Measurements from ENCODE around the gene TNFRSF21. TPM values are rescaled to one million over a fixed set of nuclear protein-coding genes. Genes with fewer than 3 reads are reported as not detected.

TNFRSF21 gene
- total RNA-seq, 1 donor from 2014 or later = 74.2 TPM

DNA sequence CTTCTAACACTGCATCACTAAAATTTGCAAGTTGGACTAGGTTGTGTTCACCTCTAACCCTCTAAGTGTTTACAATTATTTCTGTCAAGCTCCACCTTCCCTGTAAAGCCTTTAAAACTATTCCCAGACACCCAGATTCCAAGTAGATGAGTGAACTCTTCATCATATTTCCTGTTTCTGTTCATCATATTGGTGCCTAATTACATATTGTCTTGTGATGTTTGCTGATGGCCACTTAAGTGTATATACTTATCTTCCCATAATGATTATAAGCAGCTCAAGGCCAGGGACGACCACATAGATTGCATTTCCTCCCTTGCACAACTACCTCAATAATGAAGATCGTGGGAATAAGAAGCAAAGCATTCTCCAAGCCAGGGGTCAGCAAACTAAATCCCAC lies 16.8 kb downstream of the TNFRSF21 start:
- no peak overlapping the region for H3K4me3 Mint-ChIP-seq
- H3K27me3 Mint-ChIP-seq = no peaks in the 10 kb centered on the region
- DNase-seq (ENCODE audit: extremely low spot score, unreplicated experiment) = no peak
- H3K27ac Mint-ChIP-seq = no peak overlapping the region
- H3K9me3 Mint-ChIP-seq = peaks cover 6% of the 10 kb centered on the region
- H3K4me1 Mint-ChIP-seq (ENCODE audit: unreplicated experiment) = peaks cover 30% of the 10 kb centered on the region
- H3K36me3 Mint-ChIP-seq = peaks cover 21% of the 10 kb centered on the region
- TF ChIP-seq, protein P1, sequence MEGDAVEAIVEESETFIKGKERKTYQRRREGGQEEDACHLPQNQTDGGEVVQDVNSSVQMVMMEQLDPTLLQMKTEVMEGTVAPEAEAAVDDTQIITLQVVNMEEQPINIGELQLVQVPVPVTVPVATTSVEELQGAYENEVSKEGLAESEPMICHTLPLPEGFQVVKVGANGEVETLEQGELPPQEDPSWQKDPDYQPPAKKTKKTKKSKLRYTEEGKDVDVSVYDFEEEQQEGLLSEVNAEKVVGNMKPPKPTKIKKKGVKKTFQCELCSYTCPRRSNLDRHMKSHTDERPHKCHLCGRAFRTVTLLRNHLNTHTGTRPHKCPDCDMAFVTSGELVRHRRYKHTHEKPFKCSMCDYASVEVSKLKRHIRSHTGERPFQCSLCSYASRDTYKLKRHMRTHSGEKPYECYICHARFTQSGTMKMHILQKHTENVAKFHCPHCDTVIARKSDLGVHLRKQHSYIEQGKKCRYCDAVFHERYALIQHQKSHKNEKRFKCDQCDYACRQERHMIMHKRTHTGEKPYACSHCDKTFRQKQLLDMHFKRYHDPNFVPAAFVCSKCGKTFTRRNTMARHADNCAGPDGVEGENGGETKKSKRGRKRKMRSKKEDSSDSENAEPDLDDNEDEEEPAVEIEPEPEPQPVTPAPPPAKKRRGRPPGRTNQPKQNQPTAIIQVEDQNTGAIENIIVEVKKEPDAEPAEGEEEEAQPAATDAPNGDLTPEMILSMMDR (conservative IDR thresholded peaks at IDR 0.05) = no peak

DNA sequence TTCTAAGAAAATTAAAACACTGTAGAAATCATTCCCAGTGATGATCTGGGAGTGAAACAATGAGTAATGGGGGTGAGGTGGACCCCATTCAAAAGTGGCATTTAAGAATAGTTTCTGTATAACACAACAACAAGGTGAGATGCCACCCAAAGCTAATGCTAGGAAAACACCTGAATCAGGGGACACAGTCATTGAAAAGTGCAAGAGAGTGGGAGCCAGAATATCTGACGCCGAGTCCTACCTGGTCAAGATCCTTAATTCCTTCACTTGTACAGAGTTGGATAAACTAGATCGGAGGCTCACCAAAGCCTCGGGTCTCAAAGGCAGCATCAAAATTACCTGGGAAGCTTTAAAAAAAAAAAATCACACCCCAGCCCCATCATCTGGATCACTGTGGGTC lies 17.7 kb downstream of the TNFRSF21 start:
- Mint-ChIP-seq H3K36me3 (peaks cover 17% of the 10 kb centered on the region), H3K27ac (no peak overlapping the region), H3K27me3 (no peaks in the 10 kb centered on the region), H3K9me3 (peaks cover 6% of the 10 kb centered on the region), H3K4me1 (ENCODE audit: unreplicated experiment) (peaks cover 30% of the 10 kb centered on the region), H3K4me3 (no peak overlapping the region)
- DNase-seq (ENCODE audit: extremely low spot score, unreplicated experiment) = no peak
- TF ChIP-seq, protein P1 (conservative IDR thresholded peaks at IDR 0.05) = no peak

DNA sequence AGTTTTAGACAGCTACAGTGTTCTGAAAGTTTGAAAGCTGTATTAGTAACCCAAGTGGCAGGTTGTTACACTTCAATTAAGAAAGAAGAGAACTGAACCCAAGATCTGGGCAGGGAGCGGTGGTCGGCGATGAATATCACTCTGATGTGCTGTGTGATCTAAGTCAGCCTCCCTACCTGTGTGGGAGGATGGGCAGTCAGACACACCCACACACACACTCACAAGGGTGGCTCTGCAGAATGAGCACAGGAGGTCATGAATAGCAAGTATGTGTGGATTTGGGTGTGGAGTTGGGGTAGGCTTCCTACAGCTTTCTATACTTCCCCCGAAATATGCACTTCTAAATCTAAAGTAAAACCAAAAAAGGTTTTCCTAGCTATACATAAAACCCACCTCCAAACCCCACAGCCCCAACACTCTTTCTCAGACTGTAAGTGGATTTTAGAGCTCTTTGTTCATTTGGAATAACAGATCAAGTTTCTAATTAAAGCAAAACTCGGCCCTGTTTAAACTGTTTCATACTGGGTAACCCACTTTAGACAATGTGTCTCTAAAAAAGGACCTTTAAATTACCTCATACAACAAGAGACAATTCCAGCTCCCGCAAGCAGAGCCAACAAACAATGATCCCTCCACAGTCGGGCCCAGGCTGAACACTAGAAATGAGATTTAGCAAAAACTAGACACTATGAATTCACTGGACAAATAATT lies 19.4 kb downstream of the TNFRSF21 start:
- Mint-ChIP-seq H3K36me3 (peaks cover 28% of the 10 kb centered on the region), H3K4me3 (no peak overlapping the region), H3K4me1 (ENCODE audit: unreplicated experiment) (peaks cover 30% of the 10 kb centered on the region), H3K27me3 (no peaks in the 10 kb centered on the region), H3K27ac (no peak overlapping the region), H3K9me3 (peaks cover 6% of the 10 kb centered on the region)
- TF ChIP-seq, protein P1 (conservative IDR thresholded peaks at IDR 0.05) = no peak
- no peak for DNase-seq (ENCODE audit: extremely low spot score, unreplicated experiment)

DNA sequence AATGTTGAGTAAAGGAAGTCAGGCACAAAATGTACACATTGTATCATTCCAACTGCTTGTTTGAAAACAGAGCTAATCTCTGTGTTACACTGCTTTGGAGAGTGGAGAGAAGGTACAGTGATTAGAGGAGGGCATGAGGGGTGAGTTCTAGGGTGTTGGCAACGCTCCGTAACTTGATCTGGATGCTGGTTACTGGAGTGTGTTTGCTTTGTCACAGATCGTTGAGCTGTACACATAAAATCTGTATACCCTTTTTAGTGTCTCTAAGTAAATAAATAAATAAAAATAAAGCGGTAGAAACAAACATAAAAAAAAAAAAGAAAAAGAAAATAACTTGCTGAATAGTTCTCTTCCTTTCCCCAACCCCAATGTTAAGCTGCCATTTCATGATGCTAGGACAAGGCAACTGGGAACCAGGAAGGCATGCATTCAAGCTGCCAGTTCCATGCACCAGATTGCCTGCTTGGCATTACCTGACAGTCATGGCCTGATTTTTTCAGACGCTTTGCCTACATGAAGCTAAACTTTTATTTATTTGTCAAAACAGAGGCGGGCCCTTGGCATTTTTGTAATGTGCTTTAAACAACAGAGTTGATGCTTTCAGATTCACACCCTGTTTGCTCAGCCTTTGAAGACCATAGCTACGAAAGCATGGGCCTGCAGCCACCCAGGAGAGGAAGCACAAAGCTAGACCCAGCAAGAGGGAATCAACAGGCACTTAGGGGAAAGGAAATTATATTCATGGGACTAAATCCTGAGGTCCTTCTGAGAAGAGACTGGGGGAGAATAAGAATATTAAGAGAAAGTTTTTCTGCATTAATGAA lies 21.2 kb downstream of the TNFRSF21 start:
- DNase-seq (ENCODE audit: extremely low spot score, unreplicated experiment) = no peak
- Mint-ChIP-seq H3K4me1 (ENCODE audit: unreplicated experiment) (peaks cover 27% of the 10 kb centered on the region), H3K36me3 (peaks cover 40% of the 10 kb centered on the region), H3K4me3 (no peak overlapping the region), H3K27ac (peak overlapping the region; percentile 32), H3K9me3 (peaks cover 6% of the 10 kb centered on the region), H3K27me3 (no peaks in the 10 kb centered on the region)
- TF ChIP-seq, protein P1 (conservative IDR thresholded peaks at IDR 0.05) = no peak

DNA sequence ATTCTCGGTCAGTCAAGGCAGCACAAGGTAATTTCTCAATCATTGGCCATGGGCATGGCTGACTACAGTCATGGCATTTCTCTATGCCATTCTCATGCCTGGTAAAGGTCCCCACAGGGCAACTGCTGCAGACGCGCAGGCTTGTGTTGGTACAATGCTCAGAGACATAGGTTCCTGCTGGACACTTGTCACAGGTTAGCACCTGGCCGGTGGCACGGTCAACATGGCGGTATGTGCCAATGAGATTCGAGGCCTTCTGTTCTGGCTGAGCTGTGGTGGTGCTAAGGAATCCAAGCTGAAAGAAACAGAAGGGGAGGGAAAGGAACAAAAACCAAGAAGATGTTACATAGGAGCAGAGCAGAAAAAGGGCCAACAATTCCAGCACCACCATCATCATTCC lies 23.4 kb downstream of the TNFRSF21 start:
- H3K4me3 Mint-ChIP-seq = no peak overlapping the region
- peaks cover 41% of the 10 kb centered on the region for H3K36me3 Mint-ChIP-seq
- H3K4me1 Mint-ChIP-seq (ENCODE audit: unreplicated experiment) = peaks cover 27% of the 10 kb centered on the region
- no peaks in the 10 kb centered on the region for H3K27me3 Mint-ChIP-seq
- H3K27ac Mint-ChIP-seq = no peak overlapping the region
- no peaks in the 10 kb centered on the region for H3K9me3 Mint-ChIP-seq
- TF ChIP-seq, protein P1 (conservative IDR thresholded peaks at IDR 0.05) = no peak
- no peak for DNase-seq (ENCODE audit: extremely low spot score, unreplicated experiment)
